Measurements from ENCODE around the gene DRAXIN. TPM values are rescaled to one million over a fixed set of nuclear protein-coding genes. Genes with fewer than 3 reads are reported as not detected.
A peak's percentile ranks its signal among the peaks of the same experiment; 100 is the strongest.

The DRAXIN gene
- total RNA-seq, 2 experiments from 2014 or later = 0.15 to 0.19 TPM

DNA sequence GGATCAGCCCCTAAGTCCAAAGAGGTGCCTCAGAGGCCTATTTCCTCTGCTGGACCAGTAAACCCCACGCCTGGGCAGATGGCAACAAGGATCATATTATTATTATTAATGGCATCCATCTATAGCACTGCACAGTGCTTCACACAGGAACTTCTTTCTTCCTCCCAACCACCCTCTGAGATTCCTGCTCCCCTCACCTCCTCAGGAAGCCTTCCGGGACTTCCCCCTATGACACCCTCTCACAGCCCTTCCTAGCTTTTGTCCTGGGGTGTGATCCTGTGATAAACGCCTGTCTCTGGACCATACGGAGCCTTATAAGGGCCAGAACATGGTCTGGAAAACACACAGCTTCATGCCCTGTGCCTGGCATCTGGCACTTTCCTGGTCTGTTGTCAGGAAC is 40.5 kb upstream of the DRAXIN start:
- ChIA-PET CTCF (ENCODE audit: unreplicated experiment) (interaction anchor here (1.0 kb wide), 1 partner anchor 69 kb away, joined by 3 read pairs; no protein-coding TSS in a partner anchor), POLR2A (interaction anchor here (0.5 to 0.6 kb wide), 2 partner anchors 43 to 166 kb away, joined by 3 read pairs; no protein-coding TSS in a partner anchor)
- Histone ChIP-seq H3K4me1 (ENCODE audit: insufficient read depth, low read length, poor library complexity, severe bottlenecking) (peaks cover 26% of the 10 kb centered on the region), H3K79me2 (ENCODE audit: insufficient read depth, low read depth, low read length) (no peaks in the 10 kb centered on the region), H3K27ac (ENCODE audit: low read depth, low read length, poor library complexity, severe bottlenecking) (no peak overlapping the region), H4K20me1 (ENCODE audit: insufficient read depth, low read length) (no peaks in the 10 kb centered on the region), H2AFZ (ENCODE audit: low read length) (peak overlapping the region; percentile 66; the same call in 1 of the 2 replicates), H3K4me3 (ENCODE audit: low read depth, low read length, poor library complexity, severe bottlenecking) (peak overlapping the region; percentile 33), H3K36me3 (ENCODE audit: insufficient read depth, low read length) (no peaks in the 10 kb centered on the region), H3K4me2 (ENCODE audit: low read length) (peak overlapping the region; percentile 51), H3K9me3 (ENCODE audit: low read length) (no peaks in the 10 kb centered on the region), H3K9me2 (ENCODE audit: insufficient read depth, low read length) (no peaks in the 10 kb centered on the region)
- no peak for TF ChIP-seq EZH2phosphoT487 (IDR thresholded peaks at IDR 0.05; ENCODE audit: borderline replicate concordance, low read depth, low read length)
- TF ChIP-seq, protein P1, sequence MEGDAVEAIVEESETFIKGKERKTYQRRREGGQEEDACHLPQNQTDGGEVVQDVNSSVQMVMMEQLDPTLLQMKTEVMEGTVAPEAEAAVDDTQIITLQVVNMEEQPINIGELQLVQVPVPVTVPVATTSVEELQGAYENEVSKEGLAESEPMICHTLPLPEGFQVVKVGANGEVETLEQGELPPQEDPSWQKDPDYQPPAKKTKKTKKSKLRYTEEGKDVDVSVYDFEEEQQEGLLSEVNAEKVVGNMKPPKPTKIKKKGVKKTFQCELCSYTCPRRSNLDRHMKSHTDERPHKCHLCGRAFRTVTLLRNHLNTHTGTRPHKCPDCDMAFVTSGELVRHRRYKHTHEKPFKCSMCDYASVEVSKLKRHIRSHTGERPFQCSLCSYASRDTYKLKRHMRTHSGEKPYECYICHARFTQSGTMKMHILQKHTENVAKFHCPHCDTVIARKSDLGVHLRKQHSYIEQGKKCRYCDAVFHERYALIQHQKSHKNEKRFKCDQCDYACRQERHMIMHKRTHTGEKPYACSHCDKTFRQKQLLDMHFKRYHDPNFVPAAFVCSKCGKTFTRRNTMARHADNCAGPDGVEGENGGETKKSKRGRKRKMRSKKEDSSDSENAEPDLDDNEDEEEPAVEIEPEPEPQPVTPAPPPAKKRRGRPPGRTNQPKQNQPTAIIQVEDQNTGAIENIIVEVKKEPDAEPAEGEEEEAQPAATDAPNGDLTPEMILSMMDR (conservative IDR thresholded peaks at IDR 0.05; ENCODE audit: low read length) = no peak
- BruUV-seq (replicated peaks) = no TSS peak
- DNase-seq (ENCODE audit: low spot score) = no peak
- intact Hi-C loops (cut with micrococcal nuclease; ENCODE audit: unreplicated experiment) = loop anchor here (2.0 to 10.0 kb wide), 2 partner anchors 250 to 314 kb away; no protein-coding TSS in a partner anchor

DNA sequence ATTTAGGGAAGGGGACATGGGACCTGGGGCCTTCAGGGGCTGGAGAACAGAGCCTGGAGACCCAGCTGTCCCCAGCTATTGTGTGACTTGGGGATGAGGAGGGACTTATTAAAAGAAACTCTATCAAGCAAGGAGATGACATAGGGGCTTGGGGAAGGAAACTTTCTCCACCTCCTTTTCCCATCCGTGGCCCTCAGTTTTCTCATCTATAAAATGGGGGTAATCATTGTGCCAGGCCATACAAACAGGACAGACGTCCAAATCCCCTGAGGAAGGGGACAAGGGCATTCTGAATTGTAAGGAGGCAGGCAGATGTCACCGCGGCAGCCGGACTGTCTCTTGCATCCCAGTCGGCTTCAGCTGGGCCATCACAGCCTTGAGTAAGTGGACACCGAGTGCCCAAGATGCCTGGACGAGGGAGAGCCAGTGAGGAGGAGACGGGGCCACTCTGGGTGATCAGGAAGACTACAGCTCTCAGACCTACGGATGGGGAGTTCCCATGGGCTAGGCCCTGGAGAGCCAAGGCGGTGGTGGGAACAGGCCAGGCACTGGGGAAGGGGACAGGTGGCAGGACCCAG is 39.2 kb upstream of the DRAXIN start:
- POLR2A ChIA-PET = interaction anchor here (2.2 kb wide), 1 partner anchor 30 kb away, joined by 16 read pairs; the partner anchor contains the start of gene MAD2L2
- no peaks in the 10 kb centered on the region for H3K9me3 ChIP-seq (ENCODE audit: low read length)
- peaks cover 26% of the 10 kb centered on the region for H3K4me1 ChIP-seq (ENCODE audit: insufficient read depth, low read length, poor library complexity, severe bottlenecking)
- H4K20me1 ChIP-seq (ENCODE audit: insufficient read depth, low read length) = no peaks in the 10 kb centered on the region
- no peak overlapping the region for H2AFZ ChIP-seq (ENCODE audit: low read length)
- H3K4me3 ChIP-seq (ENCODE audit: low read depth, low read length, poor library complexity, severe bottlenecking) = no peak overlapping the region
- CTCF ChIA-PET (ENCODE audit: unreplicated experiment) = interaction anchor here (1.0 kb wide), 1 partner anchor 67 kb away, joined by 3 read pairs; no protein-coding TSS in a partner anchor
- H3K79me2 ChIP-seq (ENCODE audit: insufficient read depth, low read depth, low read length) = no peaks in the 10 kb centered on the region
- no peaks in the 10 kb centered on the region for H3K9me2 ChIP-seq (ENCODE audit: insufficient read depth, low read length)
- H3K4me2 ChIP-seq (ENCODE audit: low read length) = no peak overlapping the region
- TF ChIP-seq, protein P1 (conservative IDR thresholded peaks at IDR 0.05; ENCODE audit: low read length) = no peak
- TF ChIP-seq EZH2phosphoT487 (IDR thresholded peaks at IDR 0.05; ENCODE audit: borderline replicate concordance, low read depth, low read length) = no peak
- H3K36me3 ChIP-seq (ENCODE audit: insufficient read depth, low read length) = peaks cover 7% of the 10 kb centered on the region; the same call in 1 of the 2 replicates
- DNase-seq (ENCODE audit: low spot score) = no peak
- intact Hi-C loops (cut with micrococcal nuclease; ENCODE audit: unreplicated experiment) = loop anchor here (10.0 kb wide), 1 partner anchor 313 kb away; no protein-coding TSS in a partner anchor
- no TSS peak for BruUV-seq (replicated peaks)
- H3K27ac ChIP-seq (ENCODE audit: low read depth, low read length, poor library complexity, severe bottlenecking) = no peak overlapping the region

All from OCI-LY7 (cell line).